Erythroblast (primary cell): Measurements from ENCODE around the gene TMEM14A.

Source experiments
- GATA1 ChIP-seq: IDR thresholded peaks from 2 replicates; pipeline ENCODE4 v1.6.1; 2011; ENCODE audit warnings: low read depth, mild to moderate bottlenecking, control low read depth, low read length, moderate library complexity
- POLR2A ChIP-seq: IDR thresholded peaks from 2 replicates; pipeline ENCODE4 v1.6.1; 2011; ENCODE audit warnings: mild to moderate bottlenecking, low read length

- TF ChIP-seq POLR2A: no peak
- TF ChIP-seq GATA1: no peak
Measured at GRCh38 chr6:52644253-52644652, 26.7 kb upstream of the TMEM14A start.
